ENCODE measurements around the gene HSPB2. TPM values are rescaled to one million over a fixed set of nuclear protein-coding genes. Genes with fewer than 3 reads are reported as not detected.

The HSPB2 gene
- total RNA-seq, 2 donors from 2014 or later, result not detected

- Histone ChIP-seq H3K9me3 (no peaks in the 10 kb centered on the region), H3K36me3 (replicated peaks in 1 of 2; ENCODE audit: insufficient read depth in 1 of 2, low read depth in 2 of 2) (peaks cover 0 to 2% of the 10 kb centered on the region in 2 donors), H3K4me3 (peak overlapping the region; percentile 67 to 86), H3K27me3 (no peaks in the 10 kb centered on the region), H3K27ac (peak overlapping the region; percentile 84 to 92 (median 88)), H3K4me1 (peaks cover 17% of the 10 kb centered on the region)
- ATAC-seq (no peak), DNase-seq (no peak)
- intact Hi-C loops (cut with DNase I), result no loop called here
- TF ChIP-seq POLR2A (IDR thresholded peaks at IDR 0.05), result no peak
- TF ChIP-seq, protein P1, sequence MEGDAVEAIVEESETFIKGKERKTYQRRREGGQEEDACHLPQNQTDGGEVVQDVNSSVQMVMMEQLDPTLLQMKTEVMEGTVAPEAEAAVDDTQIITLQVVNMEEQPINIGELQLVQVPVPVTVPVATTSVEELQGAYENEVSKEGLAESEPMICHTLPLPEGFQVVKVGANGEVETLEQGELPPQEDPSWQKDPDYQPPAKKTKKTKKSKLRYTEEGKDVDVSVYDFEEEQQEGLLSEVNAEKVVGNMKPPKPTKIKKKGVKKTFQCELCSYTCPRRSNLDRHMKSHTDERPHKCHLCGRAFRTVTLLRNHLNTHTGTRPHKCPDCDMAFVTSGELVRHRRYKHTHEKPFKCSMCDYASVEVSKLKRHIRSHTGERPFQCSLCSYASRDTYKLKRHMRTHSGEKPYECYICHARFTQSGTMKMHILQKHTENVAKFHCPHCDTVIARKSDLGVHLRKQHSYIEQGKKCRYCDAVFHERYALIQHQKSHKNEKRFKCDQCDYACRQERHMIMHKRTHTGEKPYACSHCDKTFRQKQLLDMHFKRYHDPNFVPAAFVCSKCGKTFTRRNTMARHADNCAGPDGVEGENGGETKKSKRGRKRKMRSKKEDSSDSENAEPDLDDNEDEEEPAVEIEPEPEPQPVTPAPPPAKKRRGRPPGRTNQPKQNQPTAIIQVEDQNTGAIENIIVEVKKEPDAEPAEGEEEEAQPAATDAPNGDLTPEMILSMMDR (IDR thresholded peaks at IDR 0.05), result no peak
- 44 to 50% methylated on average over 5 of the region's 5 CpGs for WGBS, 2 donors
These were observed 40.8 kb upstream of the HSPB2 start for GRCh38 chr11:111871693-111872161.

DNA sequence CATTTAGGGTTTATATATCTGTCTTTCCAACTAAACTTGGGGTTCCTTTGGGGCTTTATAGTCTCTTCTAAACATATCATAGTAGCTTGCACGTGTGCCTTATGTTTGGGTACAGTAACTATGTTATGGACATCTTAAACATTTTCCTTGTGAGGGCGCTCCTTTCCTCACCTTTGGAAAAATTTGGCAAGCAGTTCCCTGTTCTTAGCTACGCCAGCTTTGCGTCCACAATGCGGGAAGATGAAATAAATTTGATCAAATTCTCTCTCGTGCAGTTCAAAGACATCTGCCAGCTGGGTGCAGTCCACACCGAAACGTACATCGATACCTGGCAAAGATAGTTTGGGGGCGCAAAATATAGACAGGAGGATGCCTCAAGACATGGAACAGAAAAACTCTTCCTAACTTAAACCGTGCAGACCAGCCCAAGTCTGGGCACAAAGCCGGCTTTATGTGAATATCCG lies 34.1 kb upstream of the HSPB2 start:
- Histone ChIP-seq H3K9me3 (no peaks in the 10 kb centered on the region), H3K36me3 (replicated peaks in 1 of 2; ENCODE audit: insufficient read depth in 1 of 2, low read depth in 2 of 2) (no peaks in the 10 kb centered on the region), H3K4me3 (peak overlapping the region; percentile 47 to 49), H3K4me1 (peaks cover 9% of the 10 kb centered on the region), H3K27me3 (no peaks in the 10 kb centered on the region), H3K27ac (peak overlapping the region; percentile 90 to 97 (median 97))
- TF ChIP-seq, protein P1 (IDR thresholded peaks at IDR 0.05), result no peak
- no peak for TF ChIP-seq POLR2A (IDR thresholded peaks at IDR 0.05)
- intact Hi-C loops (cut with DNase I), result no loop called here
- 0 to 1% methylated on average over 12 to 13 of the region's 13 CpGs for WGBS, 2 donors
- no peak for DNase-seq
- ATAC-seq, result peak; percentile 3

DNA sequence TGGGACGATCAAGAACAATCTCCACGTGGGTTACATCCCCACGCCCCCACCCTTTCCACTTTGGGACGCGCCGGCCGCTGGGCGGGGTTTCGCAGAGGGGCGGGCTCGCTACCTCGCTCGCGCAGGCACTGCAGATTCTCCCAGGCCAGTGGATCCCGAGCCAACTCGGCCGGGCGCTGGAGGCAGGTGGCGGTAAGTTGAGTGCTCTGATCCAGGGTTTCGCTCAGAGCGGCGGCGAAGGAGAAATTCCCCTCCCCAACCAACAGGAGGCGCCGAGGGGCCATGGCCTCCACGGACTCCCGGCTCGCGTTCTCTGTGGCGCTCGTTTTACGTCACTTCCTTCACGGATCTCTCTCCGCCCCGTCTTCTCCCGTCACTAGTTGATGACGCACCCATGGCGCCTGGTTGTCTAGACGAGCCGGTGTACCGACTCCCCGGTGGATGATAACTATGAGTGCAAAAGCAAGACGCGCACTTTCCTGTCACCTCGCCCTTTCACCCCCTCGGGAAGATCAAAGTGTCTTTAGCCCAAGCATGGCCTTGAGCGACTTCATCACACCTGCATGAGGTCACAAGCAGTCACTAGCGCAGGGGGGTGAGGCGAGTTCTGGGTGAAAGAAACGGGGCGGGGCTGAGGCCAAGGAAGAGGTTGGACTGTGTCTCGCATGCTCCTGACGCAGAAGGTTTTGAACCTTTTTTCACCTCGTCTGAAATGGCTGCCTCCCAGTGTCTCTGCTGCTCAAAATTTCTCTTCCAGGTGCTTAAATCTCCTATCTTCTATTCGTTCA lies 33.5 kb upstream of the HSPB2 start, which contains the start of the genes CFAP68 and FDXACB1:
Gene CFAP68, plus strand, starts transcription at position 693 of the 788 bp plus-strand sequence. Its CDS starts 20 bp downstream, at position 713.
Gene FDXACB1, minus strand, starts transcription at position 317 of the 788 bp plus-strand sequence. Its CDS starts 33 bp downstream, at position 284.
- no peaks in the 10 kb centered on the region for H3K27me3 ChIP-seq
- peak within 1 kb of the TSS; percentile 90 to 97 (median 97) for H3K27ac ChIP-seq
- peak; percentile 27 to 80 (median 79) for TF ChIP-seq POLR2A (IDR thresholded peaks at IDR 0.05)
- TF ChIP-seq, protein P1 (IDR thresholded peaks at IDR 0.05), result peak; percentile 87 to 100 (median 99)
- ATAC-seq (peak; percentile 94), DNase-seq (peak; percentile 96 to 98 (median 97))
- H3K36me3 ChIP-seq (replicated peaks in 1 of 2; ENCODE audit: insufficient read depth in 1 of 2, low read depth in 2 of 2), result no peaks in the 10 kb centered on the region
- intact Hi-C loops (cut with DNase I), result no loop called here
- peak within 1 kb of the TSS; percentile 47 to 49 for H3K4me3 ChIP-seq
- peaks cover 9% of the 10 kb centered on the region for H3K4me1 ChIP-seq
- H3K9me3 ChIP-seq, result no peaks in the 10 kb centered on the region
- 0% methylated on average over 35 to 55 of the region's 55 CpGs for WGBS, 2 donors

- ATAC-seq (no peak), DNase-seq (no peak)
- Histone ChIP-seq H3K4me3 (peak overlapping the region; percentile 20 to 47), H3K27me3 (no peaks in the 10 kb centered on the region), H3K36me3 (replicated peaks in 1 of 2; ENCODE audit: insufficient read depth in 1 of 2, low read depth in 2 of 2) (no peaks in the 10 kb centered on the region), H3K9me3 (no peaks in the 10 kb centered on the region), H3K4me1 (peaks cover 9% of the 10 kb centered on the region), H3K27ac (peak overlapping the region; percentile 90 to 97 (median 97))
- WGBS, 2 donors, result 21 to 22% methylated on average over 6 of the region's 6 CpGs
- intact Hi-C loops (cut with DNase I), result no loop called here
- TF ChIP-seq POLR2A (IDR thresholded peaks at IDR 0.05), result no peak
- TF ChIP-seq, protein P1 (IDR thresholded peaks at IDR 0.05), result no peak
These were observed 32.9 kb upstream of the HSPB2 start for GRCh38 chr11:111879637-111879960.
